ENCODE results near the gene SLC39A2. TPM values are rescaled to one million over a fixed set of nuclear protein-coding genes. Genes with fewer than 3 reads are reported as not detected.

The SLC39A2 gene
- total RNA-seq, 1 donor from 2014 or later = not detected

DNA sequence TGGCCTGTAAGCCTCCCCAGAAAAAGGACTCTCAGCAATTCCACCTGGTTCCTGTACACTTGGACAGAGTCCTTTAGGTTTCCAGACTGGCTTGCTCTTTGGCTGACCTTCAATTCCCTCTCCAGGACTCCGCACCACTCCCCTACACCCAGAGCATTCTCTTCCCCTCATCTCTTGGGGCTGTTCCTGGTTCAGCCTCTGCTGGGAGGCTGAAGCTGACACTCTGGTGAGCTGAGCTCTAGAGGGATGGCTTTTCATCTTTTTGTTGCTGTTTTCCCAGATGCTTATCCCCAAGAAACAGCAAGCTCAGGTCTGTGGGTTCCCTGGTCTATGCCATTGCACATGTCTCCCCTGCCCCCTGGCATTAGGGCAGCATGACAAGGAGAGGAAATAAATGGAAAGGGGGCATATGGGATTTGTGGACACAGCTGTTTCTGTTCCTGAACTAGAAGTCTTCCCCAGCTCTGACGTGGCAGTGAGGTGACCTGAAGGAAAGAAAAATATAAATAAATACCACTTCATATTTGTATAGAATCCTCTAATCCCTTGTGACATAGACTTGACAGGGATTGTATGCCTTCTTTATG lies 44.4 kb downstream of the SLC39A2 start:
- Mint-ChIP-seq H3K4me3 (ENCODE audit: low read depth) (no peak overlapping the region), H3K27me3 (peaks cover 20% of the 10 kb centered on the region), H3K27ac (no peak overlapping the region), H3K4me1 (ENCODE audit: low read depth) (peaks cover 17% of the 10 kb centered on the region), H3K36me3 (ENCODE audit: insufficient read depth) (no peaks in the 10 kb centered on the region), H3K9me3 (ENCODE audit: low read depth) (no peaks in the 10 kb centered on the region)
- TF ChIP-seq, protein P1, sequence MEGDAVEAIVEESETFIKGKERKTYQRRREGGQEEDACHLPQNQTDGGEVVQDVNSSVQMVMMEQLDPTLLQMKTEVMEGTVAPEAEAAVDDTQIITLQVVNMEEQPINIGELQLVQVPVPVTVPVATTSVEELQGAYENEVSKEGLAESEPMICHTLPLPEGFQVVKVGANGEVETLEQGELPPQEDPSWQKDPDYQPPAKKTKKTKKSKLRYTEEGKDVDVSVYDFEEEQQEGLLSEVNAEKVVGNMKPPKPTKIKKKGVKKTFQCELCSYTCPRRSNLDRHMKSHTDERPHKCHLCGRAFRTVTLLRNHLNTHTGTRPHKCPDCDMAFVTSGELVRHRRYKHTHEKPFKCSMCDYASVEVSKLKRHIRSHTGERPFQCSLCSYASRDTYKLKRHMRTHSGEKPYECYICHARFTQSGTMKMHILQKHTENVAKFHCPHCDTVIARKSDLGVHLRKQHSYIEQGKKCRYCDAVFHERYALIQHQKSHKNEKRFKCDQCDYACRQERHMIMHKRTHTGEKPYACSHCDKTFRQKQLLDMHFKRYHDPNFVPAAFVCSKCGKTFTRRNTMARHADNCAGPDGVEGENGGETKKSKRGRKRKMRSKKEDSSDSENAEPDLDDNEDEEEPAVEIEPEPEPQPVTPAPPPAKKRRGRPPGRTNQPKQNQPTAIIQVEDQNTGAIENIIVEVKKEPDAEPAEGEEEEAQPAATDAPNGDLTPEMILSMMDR (IDR thresholded peaks at IDR 0.05; ENCODE audit: unreplicated experiment) = no peak
- no peak for DNase-seq (ENCODE audit: low spot score, unreplicated experiment)

DNA sequence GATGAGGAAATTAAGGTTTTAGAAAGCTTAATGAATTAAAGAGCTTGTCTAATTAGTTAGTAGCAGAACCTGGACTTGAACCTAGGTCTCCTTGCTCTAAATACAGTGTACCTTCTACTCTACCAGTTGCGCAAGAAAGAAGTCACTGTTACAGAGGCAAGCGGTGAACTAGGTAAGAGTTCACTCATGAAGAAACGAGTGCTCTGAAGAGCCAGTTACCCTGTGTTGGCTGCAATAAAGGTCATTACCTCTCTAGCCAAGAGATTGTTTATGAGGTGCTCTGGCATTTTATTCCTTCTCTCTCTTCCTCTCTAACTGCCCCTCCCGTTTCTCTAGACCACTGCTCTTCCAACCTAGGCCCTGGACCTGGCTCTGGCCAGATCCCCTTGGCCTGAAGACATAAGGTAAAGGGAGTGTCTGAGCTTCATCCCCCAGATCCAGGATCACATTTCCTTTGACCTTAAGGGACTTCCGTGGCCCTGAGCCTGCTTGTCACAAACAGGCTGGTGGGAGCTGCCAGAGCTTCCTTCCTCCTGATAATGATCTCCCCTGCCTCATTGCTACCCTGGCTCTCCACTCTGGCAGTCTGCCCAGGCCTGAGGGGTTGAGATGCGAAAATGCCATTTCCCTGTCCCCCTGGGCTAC lies 45.0 kb downstream of the SLC39A2 start:
- Mint-ChIP-seq H3K9me3 (ENCODE audit: low read depth) (no peaks in the 10 kb centered on the region), H3K27ac (no peak overlapping the region), H3K27me3 (peaks cover 20% of the 10 kb centered on the region), H3K4me3 (ENCODE audit: low read depth) (no peak overlapping the region), H3K36me3 (ENCODE audit: insufficient read depth) (no peaks in the 10 kb centered on the region), H3K4me1 (ENCODE audit: low read depth) (peaks cover 14% of the 10 kb centered on the region)
- TF ChIP-seq, protein P1 (IDR thresholded peaks at IDR 0.05; ENCODE audit: unreplicated experiment) = no peak
- DNase-seq (ENCODE audit: low spot score, unreplicated experiment) = no peak

DNA sequence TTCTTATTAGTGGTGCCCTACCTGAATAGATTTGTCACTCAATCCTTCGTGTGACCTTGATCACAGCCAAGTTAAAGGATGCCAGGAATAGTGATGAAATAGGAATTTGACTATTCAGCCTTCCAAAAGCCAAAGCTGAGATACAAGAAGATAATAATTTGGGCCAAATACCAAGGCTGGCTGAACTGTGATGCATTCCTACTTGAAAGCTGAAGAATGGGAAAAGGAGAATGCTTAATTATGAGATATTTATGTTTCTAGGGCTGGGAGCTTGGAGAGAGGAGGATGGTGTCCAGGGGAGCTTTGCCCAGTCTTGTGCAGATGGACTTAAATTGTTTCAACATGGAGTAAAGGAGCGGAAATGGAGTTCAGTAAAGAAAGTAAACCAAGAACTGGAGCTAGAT lies 48.3 kb downstream of the SLC39A2 start:
- H3K27ac Mint-ChIP-seq = no peak overlapping the region
- peaks cover 16% of the 10 kb centered on the region for H3K27me3 Mint-ChIP-seq
- H3K36me3 Mint-ChIP-seq (ENCODE audit: insufficient read depth) = no peaks in the 10 kb centered on the region
- no peak for DNase-seq (ENCODE audit: low spot score, unreplicated experiment)
- H3K4me1 Mint-ChIP-seq (ENCODE audit: low read depth) = peaks cover 5% of the 10 kb centered on the region
- no peaks in the 10 kb centered on the region for H3K9me3 Mint-ChIP-seq (ENCODE audit: low read depth)
- TF ChIP-seq, protein P1 (IDR thresholded peaks at IDR 0.05; ENCODE audit: unreplicated experiment) = no peak
- H3K4me3 Mint-ChIP-seq (ENCODE audit: low read depth) = no peak overlapping the region

GRCh38 chr14:21048638-21049037 lies 49.5 kb downstream of the SLC39A2 start:
- H3K4me3 Mint-ChIP-seq (ENCODE audit: low read depth) = no peak overlapping the region
- no peak for DNase-seq (ENCODE audit: low spot score, unreplicated experiment)
- H3K27me3 Mint-ChIP-seq = peaks cover 11% of the 10 kb centered on the region
- TF ChIP-seq, protein P1 (IDR thresholded peaks at IDR 0.05; ENCODE audit: unreplicated experiment) = no peak
- H3K36me3 Mint-ChIP-seq (ENCODE audit: insufficient read depth) = no peaks in the 10 kb centered on the region
- no peak overlapping the region for H3K27ac Mint-ChIP-seq
- H3K9me3 Mint-ChIP-seq (ENCODE audit: low read depth) = no peaks in the 10 kb centered on the region
- peaks cover 7% of the 10 kb centered on the region for H3K4me1 Mint-ChIP-seq (ENCODE audit: low read depth)

DNA sequence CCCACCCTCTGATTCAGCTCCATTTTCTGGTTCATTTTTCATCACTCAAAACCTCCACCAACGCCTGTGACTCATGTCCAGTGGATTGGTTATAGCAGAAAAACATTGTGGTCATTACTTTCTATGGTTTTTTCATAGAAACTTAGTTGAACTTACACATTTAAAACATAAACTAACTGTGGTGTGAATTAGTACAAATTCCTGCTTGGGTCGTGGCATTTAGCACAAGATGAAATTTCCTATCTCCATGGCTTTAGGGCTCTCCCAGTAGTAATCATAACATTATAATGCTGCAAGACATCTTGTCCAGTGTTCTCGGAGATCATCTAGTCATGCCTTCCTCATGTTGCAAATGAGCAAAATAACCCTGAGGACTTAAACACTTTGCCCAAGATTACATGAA lies 50.2 kb downstream of the SLC39A2 start:
- Mint-ChIP-seq H3K4me1 (ENCODE audit: low read depth) (peaks cover 13% of the 10 kb centered on the region), H3K4me3 (ENCODE audit: low read depth) (no peak overlapping the region), H3K27ac (no peak overlapping the region), H3K9me3 (ENCODE audit: low read depth) (no peaks in the 10 kb centered on the region), H3K36me3 (ENCODE audit: insufficient read depth) (no peaks in the 10 kb centered on the region), H3K27me3 (peaks cover 9% of the 10 kb centered on the region)
- TF ChIP-seq, protein P1 (IDR thresholded peaks at IDR 0.05; ENCODE audit: unreplicated experiment) = no peak
- no peak for DNase-seq (ENCODE audit: low spot score, unreplicated experiment)
